Stimulated activated CD4-positive, alpha-beta T cell treated with anti-CD3 and anti-CD28 coated beads, TNF-alpha, amount 100 ng/mL, for 4 hours (primary cell): Measurements from ENCODE around the gene SLC16A6.
"Not testable (repeated sequence)": the region's sequence is repeated elsewhere in the genome, so short reads cannot be mapped to it uniquely, and the experiment has no call there.

Experiments used
- DNase-seq, 3 experiments: peaks; one replicate each; pipeline ENCODE4 v3.0.0-alpha.2; 2020; ENCODE audit warnings: low read depth in 3 of 3

SLC16A6 gene

GRCh38 chr17:68220186-68220585 is 70.7 kb downstream of the SLC16A6 start:
- DNase-seq = not testable (repeated sequence)

GRCh38 chr17:68219429-68219828 is 71.5 kb downstream of the SLC16A6 start:
- not testable (repeated sequence) for DNase-seq
